Measurements from ENCODE around the gene TRIOBP. TPM values are rescaled to one million over a fixed set of nuclear protein-coding genes. Genes with fewer than 3 reads are reported as not detected.

The TRIOBP gene
- total and polyA plus RNA-seq, 2 of the 4 experiments (the other 2 are of a cell fraction): 46.4 to 69.8 TPM

GRCh38 chr22:37774728-37775127 lies 77.9 kb downstream of the TRIOBP start:
- H3K18ac ChIP-seq (ENCODE audit: low read depth, low read length): peak overlapping the region; percentile 74; the same call in 1 of the 2 replicates
- H3K4me2 ChIP-seq (ENCODE audit: low read depth, low read length): no peak overlapping the region
- peak overlapping the region; percentile 14 for H2AFZ ChIP-seq (replicated peaks; ENCODE audit: low read length, poor library complexity)
- 0 out of 2 replicates have a peak overlapping the region, but pooled peaks have one; percentile 32 for H3K56ac ChIP-seq (ENCODE audit: extremely low read depth, insufficient read depth, low read length)
- peak overlapping the region; percentile 88 for H2AK9ac ChIP-seq (replicated peaks; ENCODE audit: low read depth, low read length, poor library complexity)
- peaks cover 0 to 45% of the 10 kb centered on the region in 2 experiments; a peak in 2 of 4 replicates for H3K79me1 ChIP-seq (ENCODE audit: low read depth in 1 of 2, low read length in 2 of 2)
- H4K20me1 ChIP-seq (ENCODE audit: insufficient read depth, low read length): peaks cover 13% of the 10 kb centered on the region
- TF ChIP-seq MAZ (IDR thresholded peaks at IDR 0.05; ENCODE audit: borderline replicate concordance, low read depth, low read length) (no peak), MAFK (IDR thresholded peaks at IDR 0.05; ENCODE audit: low read depth, low read length) (no peak), CHD1 (IDR thresholded peaks at IDR 0.05; ENCODE audit: low read depth, low read length) (no peak)
- in situ Hi-C loops (cut with MboI; ENCODE audit: low sequenced_read_pairs) (no loop called here), dilution Hi-C loops (cut with HindIII; ENCODE audit: low sequenced_read_pairs, unreplicated experiment) (no loop called here), intact Hi-C loops (cut with micrococcal nuclease) (no loop called here)
- H3K36me3 ChIP-seq (ENCODE audit: control insufficient read depth, insufficient read depth, low read length): peaks cover 37% of the 10 kb centered on the region
- ChIA-PET POLR2A (ENCODE audit: unreplicated experiment) (no interaction called here), CTCF (no interaction called here)
- BruUV-seq (replicated peaks): no TSS peak
- peak overlapping the region; percentile 85 to 92 for H4K8ac ChIP-seq (ENCODE audit: low read depth in 2 of 2, low read length in 2 of 2)
- WGBS, 2 experiments (ENCODE audit: extremely low coverage in 2 of 2, insufficient read length in 1 of 2): no CpG with 5 or more reads among the region's 3 CpGs
- DNase-seq (no peak), ATAC-seq (ENCODE audit: low read depth) (no peak)
- H3K9ac ChIP-seq (ENCODE audit: low read depth, low read length): no peak overlapping the region
- peaks cover 28% of the 10 kb centered on the region for H3K9me1 ChIP-seq (ENCODE audit: insufficient read depth, low read length)
- peak overlapping the region; percentile 94 for H2BK120ac ChIP-seq (ENCODE audit: low read depth, low read length)
- H4K91ac ChIP-seq (ENCODE audit: insufficient read depth, low read depth, low read length): peak overlapping the region; percentile 89
- no peak overlapping the region for H3K4me3 ChIP-seq (ENCODE audit: insufficient read depth, low read depth, low read length)
- peak overlapping the region; percentile 100 for H2AK5ac ChIP-seq (ENCODE audit: low read depth, low read length)
- peak overlapping the region; percentile 98 for H3K4ac ChIP-seq (ENCODE audit: low read depth, low read length)
- no peaks in the 10 kb centered on the region for H3K9me3 ChIP-seq (ENCODE audit: control insufficient read depth, insufficient read depth, low read length)
- peak overlapping the region; percentile 83; the same call in 1 of the 2 replicates for H4K5ac ChIP-seq (ENCODE audit: low read depth, low read length)
- H3K14ac ChIP-seq (replicated peaks; ENCODE audit: low read depth, low read length): peak overlapping the region; percentile 85
- peak overlapping the region; percentile 81; the same call in 1 of the 2 replicates for H3K27ac ChIP-seq (ENCODE audit: insufficient read depth, low read length)
- peaks cover 19% of the 10 kb centered on the region for H3K4me1 ChIP-seq (ENCODE audit: control insufficient read depth, insufficient read depth, low read length)
- peak overlapping the region; percentile 94; the same call in 2 of the 3 replicates for H2BK15ac ChIP-seq (ENCODE audit: low read depth, low read length)
- H2BK5ac ChIP-seq (ENCODE audit: low read depth, low read length, poor library complexity, severe bottlenecking): peak overlapping the region; percentile 95
- peak overlapping the region; percentile 87; the same call in 1 of the 2 replicates for H3K23ac ChIP-seq (ENCODE audit: low read depth, low read length)
- H3K27me3 ChIP-seq (ENCODE audit: control insufficient read depth, insufficient read depth, low read length): no peaks in the 10 kb centered on the region
- peak overlapping the region; percentile 81 for H2BK20ac ChIP-seq (ENCODE audit: low read depth, low read length)

Measured in IMR-90 (cell line).